ENCODE measurements around the gene KCNIP4. TPM values are rescaled to one million over a fixed set of nuclear protein-coding genes. Genes with fewer than 3 reads are reported as not detected.

KCNIP4 gene
- total RNA-seq, 1 donor: not detected

DNA sequence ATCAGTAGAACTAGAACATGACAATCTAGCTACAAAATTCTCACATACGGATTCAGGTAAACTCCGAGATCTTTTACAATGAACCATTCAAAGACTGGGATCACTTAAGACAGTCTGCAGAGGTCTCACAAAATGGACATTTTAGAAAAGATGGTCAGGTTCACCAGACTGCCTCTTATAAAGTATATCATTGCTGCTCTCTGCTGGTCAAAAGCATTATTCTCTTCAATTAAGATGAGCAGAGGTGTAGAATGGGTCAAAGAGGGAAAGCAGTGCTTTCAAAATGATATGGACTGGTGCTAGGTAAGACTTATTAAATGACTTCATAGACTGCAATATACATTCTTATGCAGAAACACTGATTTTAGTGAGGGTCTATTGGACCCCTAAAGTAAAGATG lies 813.6 kb downstream of the KCNIP4 start:
- H3K9me3 ChIP-seq (ENCODE audit: low read depth, low read length): no peaks in the 10 kb centered on the region
- H3K4me2 ChIP-seq (ENCODE audit: insufficient read depth, low read length): no peak overlapping the region
- TF ChIP-seq, protein P1, sequence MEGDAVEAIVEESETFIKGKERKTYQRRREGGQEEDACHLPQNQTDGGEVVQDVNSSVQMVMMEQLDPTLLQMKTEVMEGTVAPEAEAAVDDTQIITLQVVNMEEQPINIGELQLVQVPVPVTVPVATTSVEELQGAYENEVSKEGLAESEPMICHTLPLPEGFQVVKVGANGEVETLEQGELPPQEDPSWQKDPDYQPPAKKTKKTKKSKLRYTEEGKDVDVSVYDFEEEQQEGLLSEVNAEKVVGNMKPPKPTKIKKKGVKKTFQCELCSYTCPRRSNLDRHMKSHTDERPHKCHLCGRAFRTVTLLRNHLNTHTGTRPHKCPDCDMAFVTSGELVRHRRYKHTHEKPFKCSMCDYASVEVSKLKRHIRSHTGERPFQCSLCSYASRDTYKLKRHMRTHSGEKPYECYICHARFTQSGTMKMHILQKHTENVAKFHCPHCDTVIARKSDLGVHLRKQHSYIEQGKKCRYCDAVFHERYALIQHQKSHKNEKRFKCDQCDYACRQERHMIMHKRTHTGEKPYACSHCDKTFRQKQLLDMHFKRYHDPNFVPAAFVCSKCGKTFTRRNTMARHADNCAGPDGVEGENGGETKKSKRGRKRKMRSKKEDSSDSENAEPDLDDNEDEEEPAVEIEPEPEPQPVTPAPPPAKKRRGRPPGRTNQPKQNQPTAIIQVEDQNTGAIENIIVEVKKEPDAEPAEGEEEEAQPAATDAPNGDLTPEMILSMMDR (IDR thresholded peaks at IDR 0.05; ENCODE audit: extremely low read depth, low read depth, low read length): no peak
- no peaks in the 10 kb centered on the region for H3K79me2 ChIP-seq (ENCODE audit: insufficient read depth, low read length)
- H3K4me3 ChIP-seq (ENCODE audit: insufficient read depth, low read length): no peak overlapping the region
- DNase-seq (ENCODE audit: insufficient read length, low spot score, missing footprints): no peak
- H2AFZ ChIP-seq (ENCODE audit: low read length): no peak overlapping the region
- H3K36me3 ChIP-seq (ENCODE audit: insufficient read depth, low read length): no peaks in the 10 kb centered on the region
- no peaks in the 10 kb centered on the region for H4K20me1 ChIP-seq (ENCODE audit: insufficient read depth, low read length)
- no peak overlapping the region for H3K27ac ChIP-seq (ENCODE audit: low read depth, low read length)
- H3K4me1 ChIP-seq (ENCODE audit: insufficient read depth, low read length): no peaks in the 10 kb centered on the region
- no peaks in the 10 kb centered on the region for H3K27me3 ChIP-seq (ENCODE audit: insufficient read depth, low read length)

DNA sequence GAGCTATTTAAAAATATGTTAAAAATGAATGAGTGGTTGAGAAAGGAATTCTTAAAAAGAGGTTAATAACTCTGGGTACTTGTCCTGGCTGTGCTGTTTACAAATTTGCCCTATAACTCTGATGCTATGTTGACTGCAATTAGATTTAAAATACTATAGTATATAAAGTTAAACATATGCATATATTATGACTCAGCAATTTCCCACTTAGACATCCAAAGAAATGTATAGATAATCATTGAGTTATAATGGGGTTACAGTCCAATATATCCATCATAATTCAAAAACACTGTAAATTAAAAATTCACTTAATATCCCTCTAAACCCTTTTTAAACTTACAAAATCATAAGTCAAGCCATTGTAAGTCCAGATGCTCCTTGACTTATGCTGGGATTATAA lies 818.0 kb downstream of the KCNIP4 start:
- H2AFZ ChIP-seq (ENCODE audit: low read length): no peak overlapping the region

DNA sequence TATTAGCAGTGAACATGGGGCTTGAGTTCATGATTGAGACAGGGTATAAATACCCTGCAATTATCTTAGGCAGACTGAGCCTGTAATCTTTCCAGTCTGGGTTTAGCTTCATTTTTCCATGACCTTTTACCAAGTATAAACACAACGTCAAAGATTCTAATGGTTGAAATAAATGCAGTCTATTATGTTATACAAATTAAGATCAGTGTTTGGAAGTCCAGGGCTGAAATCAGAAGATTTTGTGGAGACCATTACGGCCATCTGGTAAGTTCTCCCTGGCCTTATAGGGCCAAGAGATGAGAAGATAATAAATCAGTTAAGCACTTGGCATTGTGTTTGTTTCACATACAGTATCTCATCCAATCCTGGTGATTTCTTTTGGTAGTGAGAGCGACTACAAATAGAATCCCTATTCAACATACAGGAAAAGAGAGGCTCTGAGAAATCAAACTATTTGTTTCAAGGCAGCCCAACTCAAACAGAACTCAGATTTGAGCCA lies 822.5 kb downstream of the KCNIP4 start:
- Histone ChIP-seq H3K36me3 (ENCODE audit: insufficient read depth, low read length) (no peaks in the 10 kb centered on the region), H2AFZ (ENCODE audit: low read length) (no peak overlapping the region), H3K79me2 (ENCODE audit: insufficient read depth, low read length) (no peaks in the 10 kb centered on the region), H3K4me1 (ENCODE audit: insufficient read depth, low read length) (no peaks in the 10 kb centered on the region), H4K20me1 (ENCODE audit: insufficient read depth, low read length) (no peaks in the 10 kb centered on the region), H3K4me2 (ENCODE audit: insufficient read depth, low read length) (no peak overlapping the region), H3K9me3 (ENCODE audit: low read depth, low read length) (no peaks in the 10 kb centered on the region), H3K27ac (ENCODE audit: low read depth, low read length) (no peak overlapping the region), H3K4me3 (ENCODE audit: insufficient read depth, low read length) (no peak overlapping the region), H3K27me3 (ENCODE audit: insufficient read depth, low read length) (no peaks in the 10 kb centered on the region)
- TF ChIP-seq, protein P1 (IDR thresholded peaks at IDR 0.05; ENCODE audit: extremely low read depth, low read depth, low read length): no peak
- DNase-seq (ENCODE audit: insufficient read length, low spot score, missing footprints): no peak

More for the DNA sequence above, 818.0 kb downstream of the KCNIP4 start:
- no peak overlapping the region for H3K4me3 ChIP-seq (ENCODE audit: insufficient read depth, low read length)
- no peaks in the 10 kb centered on the region for H3K4me1 ChIP-seq (ENCODE audit: insufficient read depth, low read length)
- no peaks in the 10 kb centered on the region for H3K27me3 ChIP-seq (ENCODE audit: insufficient read depth, low read length)
- H4K20me1 ChIP-seq (ENCODE audit: insufficient read depth, low read length): no peaks in the 10 kb centered on the region
- H3K36me3 ChIP-seq (ENCODE audit: insufficient read depth, low read length): no peaks in the 10 kb centered on the region
- H3K9me3 ChIP-seq (ENCODE audit: low read depth, low read length): no peaks in the 10 kb centered on the region
- DNase-seq (ENCODE audit: insufficient read length, low spot score, missing footprints): no peak
- no peak overlapping the region for H3K27ac ChIP-seq (ENCODE audit: low read depth, low read length)
- no peaks in the 10 kb centered on the region for H3K79me2 ChIP-seq (ENCODE audit: insufficient read depth, low read length)
- H3K4me2 ChIP-seq (ENCODE audit: insufficient read depth, low read length): no peak overlapping the region
- TF ChIP-seq, protein P1 (IDR thresholded peaks at IDR 0.05; ENCODE audit: extremely low read depth, low read depth, low read length): no peak

DNA sequence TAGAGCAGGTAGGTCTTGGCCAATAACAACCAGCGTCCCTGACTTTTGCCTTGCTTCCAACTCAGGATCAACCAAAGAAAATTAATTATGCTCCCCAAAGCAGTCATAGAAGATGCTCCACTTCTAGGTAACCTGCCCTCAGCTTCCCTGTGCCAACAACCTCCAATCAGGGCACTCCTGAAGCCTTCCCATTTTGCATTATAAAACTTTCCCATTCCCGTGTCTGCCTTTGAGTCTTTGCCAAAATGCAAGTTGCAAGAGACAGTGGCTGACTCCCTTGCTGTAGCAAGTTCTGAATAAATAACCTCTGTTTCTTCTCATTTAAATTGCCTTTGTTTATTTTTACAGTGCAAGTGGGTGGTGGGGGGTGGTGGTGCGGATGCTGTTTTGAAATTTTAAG lies 830.3 kb downstream of the KCNIP4 start:
- Histone ChIP-seq H3K9me3 (ENCODE audit: low read depth, low read length) (peaks cover 7% of the 10 kb centered on the region), H2AFZ (ENCODE audit: low read length) (no peak overlapping the region), H3K4me2 (ENCODE audit: insufficient read depth, low read length) (no peak overlapping the region), H3K27ac (ENCODE audit: low read depth, low read length) (no peak overlapping the region), H3K27me3 (ENCODE audit: insufficient read depth, low read length) (no peaks in the 10 kb centered on the region), H3K36me3 (ENCODE audit: insufficient read depth, low read length) (no peaks in the 10 kb centered on the region), H4K20me1 (ENCODE audit: insufficient read depth, low read length) (no peaks in the 10 kb centered on the region), H3K79me2 (ENCODE audit: insufficient read depth, low read length) (no peaks in the 10 kb centered on the region), H3K4me1 (ENCODE audit: insufficient read depth, low read length) (no peaks in the 10 kb centered on the region), H3K4me3 (ENCODE audit: insufficient read depth, low read length) (no peak overlapping the region)
- no peak for DNase-seq (ENCODE audit: insufficient read length, low spot score, missing footprints)
- TF ChIP-seq, protein P1 (IDR thresholded peaks at IDR 0.05; ENCODE audit: extremely low read depth, low read depth, low read length): no peak
